HL-60 (cell line): ENCODE data around the gene CATSPERD.
"Not testable (repeated sequence)": the region's sequence is repeated elsewhere in the genome, so short reads cannot be mapped to it uniquely, and the experiment has no call there.

Source experiments
- DNase-seq, 2 experiments: peaks; one replicate each; pipeline ENCODE4 v3.0.0-alpha.2; 2010 to 2020; ENCODE audit warnings: low read depth in 1 of 2, low spot score in 1 of 2
- H3K27ac ChIP-seq: fragments of 250-450 bp; sonication (Bioruptor Pico); replicated peaks from 2 replicates; pipeline ENCODE4 v1.5.1; 2020; ENCODE audit warnings: mild to moderate bottlenecking, moderate library complexity
- H3K27me3 ChIP-seq: fragments of 250-450 bp; sonication (Bioruptor Pico); 2 replicates; pipeline ENCODE4 v1.5.1; 2021; ENCODE audit warnings: mild to moderate bottlenecking, moderate library complexity; ENCODE audit not compliant: insufficient read depth, poor library complexity, severe bottlenecking
- H3K4me3 ChIP-seq: replicated peaks from 2 replicates; pipeline ENCODE4 v1.5.1; 2011; ENCODE audit warnings: mild to moderate bottlenecking, control low read depth, low read length; ENCODE audit not compliant: insufficient read depth
- GABPA ChIP-seq: IDR thresholded peaks from 2 replicates; pipeline ENCODE4 v1.6.1; 2012; ENCODE audit warnings: low read depth
- POLR2AphosphoS5 ChIP-seq: IDR thresholded peaks from 2 replicates; pipeline ENCODE4 v1.6.1; 2012; ENCODE audit warnings: low read depth
- SPI1 ChIP-seq: IDR thresholded peaks from 2 replicates; pipeline ENCODE4 v1.6.1; 2012; ENCODE audit warnings: low read depth, mild to moderate bottlenecking, borderline replicate concordance
- TF ChIP-seq, protein P1 (sequence below): IDR thresholded peaks from 2 replicates; pipeline ENCODE4 v1.6.1; 2012; ENCODE audit warnings: low read depth; ENCODE audit not compliant: insufficient replicate concordance
- TF ChIP-seq, protein P2 (sequence below): IDR thresholded peaks from one replicate; pipeline ENCODE4 v1.5.1; 2011; ENCODE audit warnings: low read length, control low read depth, inconsistent platforms; ENCODE audit not compliant: insufficient read depth

CATSPERD gene

DNA sequence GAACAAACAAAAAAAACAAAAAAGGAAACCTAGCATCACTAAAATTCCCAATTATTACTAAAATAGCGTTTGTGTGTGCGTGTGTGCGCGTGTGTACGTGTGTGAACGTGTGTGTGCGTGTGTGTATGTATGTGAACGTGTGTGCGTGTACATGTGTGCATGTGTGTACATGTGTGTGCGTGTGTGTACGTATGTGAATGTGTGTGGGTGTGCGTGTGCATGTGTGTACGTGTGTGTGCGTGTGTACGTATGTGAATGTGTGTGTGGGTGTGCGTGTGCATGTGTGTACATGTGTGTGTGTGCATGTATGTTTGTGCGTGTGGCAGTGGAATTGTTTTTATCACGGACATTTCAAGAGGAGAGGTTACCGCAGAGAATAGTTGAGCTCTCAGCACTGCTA is 21.6 kb downstream of the CATSPERD start:
- no peak overlapping the region for H3K4me3 ChIP-seq
- no peak overlapping the region for H3K27ac ChIP-seq
- H3K27me3 ChIP-seq = no peaks in the 10 kb centered on the region
- DNase-seq = no peak
- TF ChIP-seq SPI1 = no peak
- no peak for TF ChIP-seq GABPA
- TF ChIP-seq, protein P1, sequence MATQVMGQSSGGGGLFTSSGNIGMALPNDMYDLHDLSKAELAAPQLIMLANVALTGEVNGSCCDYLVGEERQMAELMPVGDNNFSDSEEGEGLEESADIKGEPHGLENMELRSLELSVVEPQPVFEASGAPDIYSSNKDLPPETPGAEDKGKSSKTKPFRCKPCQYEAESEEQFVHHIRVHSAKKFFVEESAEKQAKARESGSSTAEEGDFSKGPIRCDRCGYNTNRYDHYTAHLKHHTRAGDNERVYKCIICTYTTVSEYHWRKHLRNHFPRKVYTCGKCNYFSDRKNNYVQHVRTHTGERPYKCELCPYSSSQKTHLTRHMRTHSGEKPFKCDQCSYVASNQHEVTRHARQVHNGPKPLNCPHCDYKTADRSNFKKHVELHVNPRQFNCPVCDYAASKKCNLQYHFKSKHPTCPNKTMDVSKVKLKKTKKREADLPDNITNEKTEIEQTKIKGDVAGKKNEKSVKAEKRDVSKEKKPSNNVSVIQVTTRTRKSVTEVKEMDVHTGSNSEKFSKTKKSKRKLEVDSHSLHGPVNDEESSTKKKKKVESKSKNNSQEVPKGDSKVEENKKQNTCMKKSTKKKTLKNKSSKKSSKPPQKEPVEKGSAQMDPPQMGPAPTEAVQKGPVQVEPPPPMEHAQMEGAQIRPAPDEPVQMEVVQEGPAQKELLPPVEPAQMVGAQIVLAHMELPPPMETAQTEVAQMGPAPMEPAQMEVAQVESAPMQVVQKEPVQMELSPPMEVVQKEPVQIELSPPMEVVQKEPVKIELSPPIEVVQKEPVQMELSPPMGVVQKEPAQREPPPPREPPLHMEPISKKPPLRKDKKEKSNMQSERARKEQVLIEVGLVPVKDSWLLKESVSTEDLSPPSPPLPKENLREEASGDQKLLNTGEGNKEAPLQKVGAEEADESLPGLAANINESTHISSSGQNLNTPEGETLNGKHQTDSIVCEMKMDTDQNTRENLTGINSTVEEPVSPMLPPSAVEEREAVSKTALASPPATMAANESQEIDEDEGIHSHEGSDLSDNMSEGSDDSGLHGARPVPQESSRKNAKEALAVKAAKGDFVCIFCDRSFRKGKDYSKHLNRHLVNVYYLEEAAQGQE = no peak
- TF ChIP-seq POLR2AphosphoS5 = no peak
- TF ChIP-seq, protein P2, sequence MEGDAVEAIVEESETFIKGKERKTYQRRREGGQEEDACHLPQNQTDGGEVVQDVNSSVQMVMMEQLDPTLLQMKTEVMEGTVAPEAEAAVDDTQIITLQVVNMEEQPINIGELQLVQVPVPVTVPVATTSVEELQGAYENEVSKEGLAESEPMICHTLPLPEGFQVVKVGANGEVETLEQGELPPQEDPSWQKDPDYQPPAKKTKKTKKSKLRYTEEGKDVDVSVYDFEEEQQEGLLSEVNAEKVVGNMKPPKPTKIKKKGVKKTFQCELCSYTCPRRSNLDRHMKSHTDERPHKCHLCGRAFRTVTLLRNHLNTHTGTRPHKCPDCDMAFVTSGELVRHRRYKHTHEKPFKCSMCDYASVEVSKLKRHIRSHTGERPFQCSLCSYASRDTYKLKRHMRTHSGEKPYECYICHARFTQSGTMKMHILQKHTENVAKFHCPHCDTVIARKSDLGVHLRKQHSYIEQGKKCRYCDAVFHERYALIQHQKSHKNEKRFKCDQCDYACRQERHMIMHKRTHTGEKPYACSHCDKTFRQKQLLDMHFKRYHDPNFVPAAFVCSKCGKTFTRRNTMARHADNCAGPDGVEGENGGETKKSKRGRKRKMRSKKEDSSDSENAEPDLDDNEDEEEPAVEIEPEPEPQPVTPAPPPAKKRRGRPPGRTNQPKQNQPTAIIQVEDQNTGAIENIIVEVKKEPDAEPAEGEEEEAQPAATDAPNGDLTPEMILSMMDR = no peak

DNA sequence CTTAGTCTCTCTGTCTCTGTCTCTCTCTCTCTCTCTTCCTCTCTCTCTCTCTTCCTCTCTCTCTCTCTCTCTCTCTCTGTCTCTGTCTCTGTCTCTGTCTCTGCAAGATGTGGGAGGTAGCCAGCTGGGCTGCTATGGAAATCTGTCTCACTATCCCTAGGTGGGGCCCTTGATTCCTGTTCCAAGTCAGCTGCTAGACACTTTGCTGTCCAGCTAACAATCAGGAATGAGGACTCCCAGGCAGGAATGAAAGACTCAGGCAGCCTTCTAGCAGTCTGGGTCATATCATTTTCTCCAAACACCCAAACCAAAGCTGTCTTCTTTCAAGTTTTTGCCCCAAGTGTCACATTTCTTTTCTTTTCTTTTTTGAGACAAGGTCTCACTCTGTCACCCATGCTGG is 23.2 kb downstream of the CATSPERD start:
- H3K27ac ChIP-seq = no peak overlapping the region
- no peak overlapping the region for H3K4me3 ChIP-seq
- no peak for DNase-seq
- no peaks in the 10 kb centered on the region for H3K27me3 ChIP-seq
- TF ChIP-seq SPI1 = no peak
- TF ChIP-seq POLR2AphosphoS5 = no peak
- TF ChIP-seq, protein P2 = no peak
- TF ChIP-seq, protein P1 = no peak
- TF ChIP-seq GABPA = no peak

DNA sequence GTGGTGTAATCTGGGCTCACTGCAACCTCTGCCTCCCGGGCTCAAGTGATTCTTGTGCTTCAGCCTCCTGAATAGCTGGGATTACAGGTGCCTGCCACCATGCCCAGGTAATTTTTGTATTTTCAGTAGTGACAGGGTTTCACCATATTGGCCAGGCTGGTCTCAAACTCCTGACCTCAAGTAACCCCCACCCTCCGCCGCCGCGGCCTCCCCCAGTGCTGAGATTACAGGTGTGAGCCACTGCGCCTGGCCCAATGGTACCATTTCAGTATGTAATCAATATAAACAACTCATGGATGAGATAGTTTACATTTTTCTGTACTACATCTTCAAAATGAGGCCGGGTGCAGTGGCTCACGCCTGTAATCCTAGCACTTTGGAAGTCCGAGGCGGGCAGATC is 24.6 kb downstream of the CATSPERD start:
- not testable (repeated sequence) for H3K27me3 ChIP-seq, DNase-seq, H3K4me3 ChIP-seq, H3K27ac ChIP-seq

DNA sequence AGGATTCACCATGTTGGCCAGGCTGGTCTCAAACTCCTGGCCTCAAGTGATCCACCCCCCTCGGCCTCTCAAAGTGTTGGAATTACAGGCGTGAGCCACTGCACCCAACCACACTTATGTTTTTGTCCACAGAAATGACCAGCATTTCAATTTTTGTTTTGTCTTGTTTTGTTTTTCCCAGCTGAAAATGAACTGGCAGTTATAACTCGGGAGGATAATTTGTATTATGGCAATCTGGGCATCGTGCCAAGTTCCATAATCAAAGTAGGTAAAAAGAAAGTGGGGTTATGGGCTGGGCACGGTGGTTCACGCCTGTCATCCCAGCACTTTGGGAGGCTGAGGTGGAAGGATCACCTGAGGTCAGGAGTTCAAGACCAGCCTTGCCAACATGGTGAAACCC is 28.5 kb downstream of the CATSPERD start:
- not testable (repeated sequence) for H3K4me3 ChIP-seq, H3K27ac ChIP-seq, H3K27me3 ChIP-seq, DNase-seq

DNA sequence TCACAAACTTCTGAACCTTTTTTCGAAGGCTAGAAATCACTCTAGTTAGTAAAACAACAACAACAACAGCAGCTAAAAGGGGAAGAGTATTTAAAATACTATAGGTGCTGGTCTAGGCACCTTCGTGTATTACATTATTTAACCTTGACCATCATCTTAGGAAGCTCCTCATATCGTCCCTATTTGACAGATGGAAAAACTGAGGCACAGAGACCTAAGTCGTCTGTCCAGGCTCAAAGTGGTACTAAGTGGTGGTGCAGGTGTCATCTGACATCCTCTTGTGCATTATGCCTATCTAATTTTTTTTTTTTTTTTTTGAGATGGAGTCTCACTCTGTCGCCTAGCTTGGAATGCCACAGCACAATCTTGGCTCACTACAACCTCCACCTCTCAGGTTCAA is 29.1 kb downstream of the CATSPERD start:
- H3K27ac ChIP-seq = no peak overlapping the region
- TF ChIP-seq GABPA (no peak), POLR2AphosphoS5 (no peak), SPI1 (no peak)
- TF ChIP-seq, protein P1 = no peak
- TF ChIP-seq, protein P2 = no peak
- no peak for DNase-seq
- H3K27me3 ChIP-seq = no peaks in the 10 kb centered on the region
- H3K4me3 ChIP-seq = no peak overlapping the region
